Measurements from ENCODE around the gene GFOD1.

GFOD1 gene

DNA sequence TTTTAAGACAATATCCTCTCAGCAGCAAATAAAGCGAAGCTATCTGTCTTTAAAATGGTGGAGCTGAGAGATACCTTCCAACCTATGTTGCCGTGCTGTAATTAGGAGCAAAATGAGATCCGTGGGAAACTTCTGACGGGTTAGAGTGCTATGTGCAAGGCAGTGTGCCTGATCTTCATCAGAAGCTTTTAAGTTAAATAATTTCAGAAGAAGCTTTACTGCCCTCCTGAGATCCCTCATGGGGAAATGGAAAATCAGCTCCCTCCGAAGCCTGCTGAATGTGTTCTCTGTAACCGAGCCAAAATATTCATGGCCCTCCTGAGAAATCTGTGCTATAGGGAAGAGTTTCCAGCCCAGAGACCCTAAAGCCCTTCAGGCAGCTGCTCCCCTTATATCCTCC lies 115.3 kb downstream of the GFOD1 start:
- DNase-seq: no peak

GRCh38 chr6:13371421-13372072 lies 115.9 kb downstream of the GFOD1 start:
- DNase-seq: no peak

- DNase-seq: no peak
Observed at GRCh38 chr6:13370623-13371022, 116.8 kb downstream of the GFOD1 start.

- DNase-seq: no peak
Observed at GRCh38 chr6:13369591-13369990, 117.8 kb downstream of the GFOD1 start.

DNA sequence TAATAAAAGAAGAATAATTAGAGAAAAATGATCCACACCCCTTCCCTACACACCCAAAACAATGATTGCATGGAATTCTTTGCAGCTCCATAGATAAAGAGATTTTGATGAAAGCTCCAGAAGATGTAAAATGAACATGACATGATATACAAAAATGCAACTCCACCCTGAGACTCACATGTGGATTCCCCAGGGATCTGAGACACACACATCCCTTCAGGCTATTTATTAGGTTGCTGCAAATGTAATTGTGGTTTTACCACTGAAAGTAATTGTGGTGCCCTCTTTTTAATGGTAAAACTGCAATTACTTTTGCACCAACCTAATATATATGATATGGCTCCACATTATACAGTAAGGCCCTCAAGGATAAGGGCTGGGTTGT lies 118.7 kb downstream of the GFOD1 start:
- no peak for DNase-seq

DNA sequence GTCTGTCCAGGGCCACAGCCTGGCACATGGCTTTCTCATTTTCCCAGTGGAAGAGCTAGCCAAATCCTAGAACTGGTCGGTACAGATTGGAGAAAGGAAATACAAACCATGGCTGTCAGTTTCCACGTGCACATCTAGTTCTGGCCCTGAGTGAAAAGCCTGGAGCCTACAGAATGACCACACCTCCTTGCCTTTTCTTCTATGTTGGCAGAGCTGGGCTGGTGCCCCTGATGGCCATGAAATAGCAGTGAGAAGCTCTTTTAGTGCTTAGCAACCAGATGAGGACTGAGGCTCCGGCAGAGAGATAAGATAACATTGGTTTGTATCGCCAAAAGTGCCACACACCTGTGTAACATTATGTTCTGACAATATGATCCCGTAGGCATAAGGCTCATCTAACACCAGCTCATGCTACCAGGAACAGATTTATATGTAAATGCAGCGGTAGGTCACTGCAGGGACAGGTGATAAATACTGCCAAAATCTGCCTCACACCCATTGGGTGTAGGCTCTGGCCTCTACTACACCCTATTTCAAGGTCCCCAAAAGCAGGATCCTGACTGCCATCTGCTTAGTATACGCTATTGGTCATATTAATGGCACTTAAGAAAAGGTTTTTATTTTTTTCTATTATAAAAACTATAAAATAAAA lies 119.2 kb downstream of the GFOD1 start:
- no peak for DNase-seq

DNA sequence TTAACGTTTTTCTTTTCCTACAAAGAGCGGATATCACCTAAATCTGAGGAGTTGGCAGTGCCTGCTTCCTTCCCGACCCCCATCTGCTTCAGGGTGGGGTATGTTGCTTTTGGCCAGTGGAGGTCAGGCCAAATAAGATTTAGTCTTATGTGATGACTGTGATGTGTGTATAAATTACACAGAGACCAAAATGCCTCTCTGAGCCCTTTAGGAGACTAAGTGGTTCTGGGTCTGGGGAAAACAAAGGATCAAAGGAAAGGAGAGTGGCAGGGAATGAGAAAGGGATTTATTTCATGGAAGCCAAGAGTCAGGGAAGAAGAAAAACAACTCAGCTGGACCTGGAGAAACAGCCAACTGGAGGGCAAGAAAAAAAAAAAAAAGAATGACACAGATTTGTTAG lies 120.0 kb downstream of the GFOD1 start:
- DNase-seq: no peak

- DNase-seq: no peak
Observed at GRCh38 chr6:13365320-13365719, 122.1 kb downstream of the GFOD1 start.

DNA sequence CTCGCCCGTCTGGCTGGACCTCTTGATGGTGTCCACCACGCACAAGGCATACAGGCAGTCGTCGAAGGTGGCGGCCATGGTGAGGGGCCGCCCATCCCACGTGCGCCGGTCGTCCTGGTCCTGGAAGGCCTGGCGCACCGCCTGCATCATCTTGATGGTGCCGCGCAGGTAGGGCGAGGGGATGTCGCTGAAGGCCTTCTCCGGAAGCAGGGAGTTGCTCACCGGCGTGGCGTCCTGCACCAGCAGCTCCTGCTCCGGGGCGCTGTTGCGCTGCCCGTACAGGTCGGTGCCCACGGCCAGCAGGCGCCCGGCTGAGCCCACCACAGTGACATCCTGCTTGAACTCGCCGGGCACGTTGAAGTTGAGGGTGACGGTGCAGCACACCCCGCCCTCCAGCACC lies 122.6 kb downstream of the GFOD1 start:
- DNase-seq: no peak

DNA sequence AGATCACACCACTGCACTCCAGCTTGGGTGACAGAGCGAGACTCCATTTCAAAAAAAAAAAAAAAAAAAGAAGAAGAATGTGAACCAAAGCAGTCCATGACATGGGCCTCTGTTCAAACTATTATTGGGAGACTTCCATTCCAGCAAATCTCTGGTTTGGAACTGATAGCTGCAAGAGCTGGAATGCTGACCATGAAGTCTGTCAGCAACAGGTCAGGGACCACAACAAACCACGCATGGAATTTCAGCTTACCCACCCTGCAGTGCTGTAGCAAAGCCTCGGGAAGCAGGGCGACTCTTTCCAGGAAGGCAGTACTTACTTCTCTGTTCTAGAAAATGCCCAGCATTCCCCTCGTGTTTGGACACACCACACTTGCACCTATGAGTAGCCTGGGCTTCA lies 125.0 kb downstream of the GFOD1 start:
- DNase-seq: no peak

GRCh38 chr6:13360671-13361540 lies 126.5 kb downstream of the GFOD1 start:
- no peak for DNase-seq

GRCh38 chr6:13359287-13359686 lies 128.1 kb downstream of the GFOD1 start:
- no peak for DNase-seq

DNA sequence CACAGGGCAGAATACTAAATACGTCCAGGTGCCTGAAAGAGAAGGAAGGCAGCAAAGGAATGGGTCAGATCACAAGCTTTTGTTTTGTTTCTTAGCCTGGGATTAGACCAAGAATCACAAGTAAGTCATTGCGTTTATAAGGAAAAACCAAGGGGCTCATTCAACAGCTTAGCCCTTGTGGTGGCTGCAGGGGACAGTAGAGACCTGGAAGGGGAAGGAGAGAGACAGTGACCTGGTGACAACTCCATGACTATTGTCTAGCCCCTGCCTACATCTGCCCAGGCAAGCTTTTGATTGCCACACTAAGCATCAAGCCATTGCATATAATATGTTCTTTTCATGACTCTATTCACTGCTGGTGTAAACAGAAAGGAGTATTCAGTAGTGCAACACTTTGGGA lies 128.9 kb downstream of the GFOD1 start:
- no peak for DNase-seq

- no peak for DNase-seq
Observed at GRCh38 chr6:13357551-13358075, 129.8 kb downstream of the GFOD1 start.

- peak; percentile 29 for DNase-seq
Observed at GRCh38 chr6:13355999-13356785, 131.2 kb downstream of the GFOD1 start.

- peak; percentile 33 for DNase-seq
Observed at GRCh38 chr6:13355043-13355945, 132.1 kb downstream of the GFOD1 start.

DNA sequence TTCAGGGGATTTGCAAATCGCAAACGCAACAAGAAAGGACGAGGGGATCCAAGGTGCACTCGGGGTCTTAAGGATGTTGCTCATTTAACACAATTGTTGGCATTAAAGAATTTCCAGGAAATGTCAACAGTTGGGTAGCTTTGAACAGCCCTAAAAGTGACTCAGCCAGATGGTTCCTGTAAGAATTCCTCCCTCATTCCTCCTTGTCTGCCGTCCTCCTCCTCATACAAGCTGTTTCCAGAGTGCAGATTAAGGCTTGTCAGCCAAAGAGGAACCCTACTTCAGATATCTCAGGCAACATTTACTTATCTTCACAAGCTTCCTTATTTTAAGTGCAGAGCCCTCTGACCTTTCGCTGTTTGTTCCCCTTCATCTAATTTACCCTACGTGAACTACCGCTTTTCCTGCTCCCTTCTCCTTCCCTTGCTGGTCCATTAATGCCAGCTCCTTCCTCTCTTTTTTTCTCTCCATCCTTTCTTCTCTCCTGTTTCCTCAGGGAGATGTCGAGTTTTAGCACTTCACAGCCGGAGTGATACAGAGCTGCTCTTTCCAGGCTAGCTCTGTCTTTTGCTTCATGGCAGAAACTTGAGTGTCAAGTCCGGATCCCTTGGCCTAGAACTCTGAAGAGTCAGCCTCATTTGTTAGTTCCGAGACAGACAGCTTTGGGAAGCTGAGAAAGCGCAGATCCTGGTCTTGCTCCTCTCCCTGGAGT lies 132.9 kb downstream of the GFOD1 start:
- DNase-seq: no peak

DNA sequence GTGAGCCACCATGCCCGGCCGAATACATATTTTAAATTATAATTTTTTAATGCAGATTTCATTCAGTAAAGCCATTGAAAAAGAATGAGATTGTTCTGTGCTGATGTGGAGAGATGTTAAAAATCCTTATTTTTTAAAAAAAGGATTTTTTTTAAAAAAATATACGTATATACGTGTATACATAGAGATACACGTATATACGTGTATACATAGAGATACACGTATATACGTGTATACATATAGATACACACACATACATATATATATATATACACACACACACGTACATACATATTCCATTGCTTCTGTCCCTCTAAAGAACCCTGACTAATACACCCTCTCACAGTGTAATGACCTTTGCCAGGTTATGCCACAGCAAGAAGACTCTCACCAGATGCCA lies 135.2 kb downstream of the GFOD1 start:
- DNase-seq: no peak

DNA sequence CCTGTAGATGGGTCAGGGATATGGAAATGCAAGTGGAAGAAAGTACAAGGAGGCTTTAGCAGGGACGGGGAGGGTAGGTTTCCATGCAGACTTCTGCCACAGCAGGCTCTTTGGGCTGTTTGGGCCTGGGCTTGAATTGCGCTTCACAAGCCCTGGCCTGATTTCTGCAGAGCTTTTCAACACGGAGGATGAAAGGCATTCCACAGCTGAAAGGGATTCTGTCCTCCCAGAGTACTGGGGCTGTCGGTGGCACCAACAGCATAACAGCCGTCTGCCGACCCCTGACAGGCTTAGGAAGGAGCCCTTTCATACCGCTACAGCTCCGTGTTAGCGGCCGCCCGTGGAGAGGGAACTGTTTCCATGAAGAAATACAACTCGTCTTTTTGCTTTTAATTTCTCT lies 136.1 kb downstream of the GFOD1 start:
- DNase-seq: no peak

DNA sequence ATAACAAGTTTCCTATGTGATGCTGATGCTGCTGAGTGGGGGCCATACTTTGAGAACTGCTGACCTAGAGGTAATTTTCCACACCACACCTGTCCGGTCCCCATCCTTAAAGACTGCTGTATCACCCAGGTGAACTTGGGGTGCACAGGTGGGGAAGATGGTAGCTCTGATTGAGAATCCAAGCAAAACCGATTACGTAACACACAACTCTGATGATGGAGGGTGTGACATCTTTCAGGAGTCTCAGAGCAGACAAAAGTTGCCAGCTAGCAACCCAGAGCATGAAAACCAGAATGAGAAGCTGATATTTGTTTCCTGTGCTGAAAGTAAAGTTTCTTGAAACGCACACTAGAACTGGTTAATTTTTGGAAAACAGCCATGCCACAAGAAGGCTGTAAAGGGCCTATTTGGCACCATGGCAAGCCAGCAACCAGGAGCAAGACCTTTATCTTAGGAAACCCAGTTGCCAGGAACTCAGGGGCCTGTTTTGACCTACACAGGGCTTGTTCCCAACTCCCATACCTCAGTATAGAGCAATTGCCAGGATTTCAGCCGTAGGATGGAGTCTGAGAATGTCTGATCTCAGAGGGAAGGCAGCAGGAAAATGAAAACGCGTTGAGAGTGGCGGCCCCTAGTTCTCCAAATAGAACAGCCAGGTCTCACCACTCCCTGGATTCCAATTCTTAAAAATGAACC lies 137.4 kb downstream of the GFOD1 start:
- no peak for DNase-seq
